ENCODE measurements around the gene DNAH14.

GRCh38 chr1:224923726-224924125 is 5.7 kb upstream of the DNAH14 start:
- TF ChIP-seq ZNF274 (IDR thresholded peaks at IDR 0.05; ENCODE audit: low read depth, low read length): no peak
- no peak for TF ChIP-seq SUZ12 (IDR thresholded peaks at IDR 0.05; ENCODE audit: extremely low read depth, insufficient read depth, insufficient read length)
- no peak for TF ChIP-seq YY1 (IDR thresholded peaks at IDR 0.05; ENCODE audit: insufficient read depth, insufficient read length)

Data from NT2/D1 (cell line).